ENCODE measurements around the gene CCDC148. TPM values are rescaled to one million over a fixed set of nuclear protein-coding genes. Genes with fewer than 3 reads are reported as not detected.

Gene CCDC148
- total RNA-seq, 1 donor from 2014 or later = 0.30 TPM

DNA sequence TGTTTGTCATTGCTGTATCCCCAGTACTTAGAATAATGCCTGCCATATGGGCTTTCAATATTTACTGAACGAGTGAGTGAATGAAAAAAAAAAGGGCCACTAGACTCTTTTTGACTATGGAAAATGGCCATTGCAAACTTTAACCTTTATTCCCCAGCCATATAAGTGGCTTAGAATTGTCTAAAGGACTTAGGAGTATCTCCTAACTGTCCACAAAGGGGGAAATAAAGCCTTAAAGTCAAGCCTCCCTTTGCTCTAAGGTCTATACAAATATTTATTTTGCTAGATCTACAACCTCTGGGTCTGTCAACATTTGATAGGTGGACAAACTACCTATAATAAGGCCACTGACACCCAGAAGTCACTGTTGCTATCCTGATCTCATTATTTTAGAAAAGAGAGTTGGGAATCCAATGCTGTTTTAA, 329.2 kb downstream of the CCDC148 start:
- intact Hi-C loops (cut with micrococcal nuclease) = no loop called here
- DNase-seq = no peak
- no peak overlapping the region for H3K4me3 ChIP-seq

DNA sequence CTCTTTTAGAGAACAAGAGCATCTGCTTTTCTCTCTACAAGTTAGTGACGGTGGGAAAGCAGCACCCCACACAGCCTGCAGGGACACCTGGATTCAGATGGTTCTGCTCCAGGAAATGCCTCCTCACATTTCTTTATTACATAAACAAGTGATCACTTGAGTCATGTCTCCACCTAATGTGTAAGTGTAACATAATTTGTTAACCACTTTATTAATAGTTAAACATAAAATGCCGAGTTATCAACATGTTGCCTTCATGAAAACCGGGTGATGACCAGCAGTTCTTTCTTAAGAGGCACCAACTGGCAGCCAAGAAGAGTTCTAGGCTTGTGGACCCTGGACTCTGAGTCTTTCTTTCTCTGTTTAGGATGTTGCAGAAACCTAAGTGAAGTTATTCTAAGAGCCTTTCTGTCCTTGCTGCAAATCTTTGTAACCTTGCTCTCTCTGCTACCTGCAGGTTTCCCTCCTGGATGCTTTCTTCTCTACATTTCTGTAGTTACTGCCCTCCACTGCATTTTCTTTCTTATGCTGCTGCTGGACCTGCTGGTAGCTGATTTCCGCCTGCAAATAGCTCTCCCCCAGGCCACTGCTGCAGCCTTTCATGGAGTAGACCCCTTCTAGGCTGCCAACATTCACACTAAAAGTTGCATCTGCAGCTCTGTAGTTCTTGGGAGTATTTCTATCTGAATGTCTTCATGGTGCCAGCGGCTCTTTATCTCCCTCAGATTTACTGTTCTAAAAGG, 330.6 kb downstream of the CCDC148 start:
- intact Hi-C loops (cut with micrococcal nuclease) = no loop called here
- Histone ChIP-seq H3K27ac (replicated peaks) (no peak overlapping the region), H3K9me3 (replicated peaks) (no peaks in the 10 kb centered on the region), H3K4me3 (no peak overlapping the region), H3K27me3 (ENCODE audit: low read depth) (no peaks in the 10 kb centered on the region), H3K4me1 (no peaks in the 10 kb centered on the region), H3K36me3 (no peaks in the 10 kb centered on the region)
- DNase-seq = no peak
- TF ChIP-seq, protein P1, sequence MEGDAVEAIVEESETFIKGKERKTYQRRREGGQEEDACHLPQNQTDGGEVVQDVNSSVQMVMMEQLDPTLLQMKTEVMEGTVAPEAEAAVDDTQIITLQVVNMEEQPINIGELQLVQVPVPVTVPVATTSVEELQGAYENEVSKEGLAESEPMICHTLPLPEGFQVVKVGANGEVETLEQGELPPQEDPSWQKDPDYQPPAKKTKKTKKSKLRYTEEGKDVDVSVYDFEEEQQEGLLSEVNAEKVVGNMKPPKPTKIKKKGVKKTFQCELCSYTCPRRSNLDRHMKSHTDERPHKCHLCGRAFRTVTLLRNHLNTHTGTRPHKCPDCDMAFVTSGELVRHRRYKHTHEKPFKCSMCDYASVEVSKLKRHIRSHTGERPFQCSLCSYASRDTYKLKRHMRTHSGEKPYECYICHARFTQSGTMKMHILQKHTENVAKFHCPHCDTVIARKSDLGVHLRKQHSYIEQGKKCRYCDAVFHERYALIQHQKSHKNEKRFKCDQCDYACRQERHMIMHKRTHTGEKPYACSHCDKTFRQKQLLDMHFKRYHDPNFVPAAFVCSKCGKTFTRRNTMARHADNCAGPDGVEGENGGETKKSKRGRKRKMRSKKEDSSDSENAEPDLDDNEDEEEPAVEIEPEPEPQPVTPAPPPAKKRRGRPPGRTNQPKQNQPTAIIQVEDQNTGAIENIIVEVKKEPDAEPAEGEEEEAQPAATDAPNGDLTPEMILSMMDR (IDR thresholded peaks at IDR 0.05; ENCODE audit: borderline replicate concordance) = no peak

More for the DNA sequence above, 329.2 kb downstream of the CCDC148 start:
- Histone ChIP-seq H3K27ac (replicated peaks) (no peak overlapping the region), H3K4me1 (no peaks in the 10 kb centered on the region), H3K27me3 (ENCODE audit: low read depth) (no peaks in the 10 kb centered on the region), H3K36me3 (no peaks in the 10 kb centered on the region), H3K9me3 (replicated peaks) (no peaks in the 10 kb centered on the region)
- TF ChIP-seq, protein P1 (IDR thresholded peaks at IDR 0.05; ENCODE audit: borderline replicate concordance) = no peak

DNA sequence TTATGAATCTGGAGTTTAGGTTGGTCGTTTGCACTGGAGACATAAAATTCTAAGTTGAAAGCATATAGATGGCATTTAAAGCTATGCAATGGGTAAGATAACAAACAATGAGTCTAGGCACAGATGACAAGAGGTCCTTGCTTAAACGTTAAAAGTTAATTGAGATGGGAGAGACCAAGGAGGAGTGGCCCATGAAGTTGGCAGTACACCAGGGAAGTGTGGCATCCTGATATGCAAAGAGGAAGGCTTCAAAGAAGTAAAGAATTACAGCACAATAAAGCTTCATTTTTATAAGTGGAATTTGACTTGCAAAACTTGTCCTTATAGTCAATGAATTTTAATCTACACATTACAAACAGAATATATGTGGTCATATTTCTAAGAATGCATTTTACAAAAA, 331.7 kb downstream of the CCDC148 start:
- intact Hi-C loops (cut with micrococcal nuclease) = no loop called here
- no peaks in the 10 kb centered on the region for H3K9me3 ChIP-seq (replicated peaks)
- H3K27me3 ChIP-seq (ENCODE audit: low read depth) = no peaks in the 10 kb centered on the region
- no peaks in the 10 kb centered on the region for H3K36me3 ChIP-seq
- no peak for DNase-seq
- TF ChIP-seq, protein P1 (IDR thresholded peaks at IDR 0.05; ENCODE audit: borderline replicate concordance) = no peak
- H3K27ac ChIP-seq (replicated peaks) = no peak overlapping the region
- no peaks in the 10 kb centered on the region for H3K4me1 ChIP-seq
- H3K4me3 ChIP-seq = no peak overlapping the region

Other genes with a start within 250 kb of the CCDC148 start
- 47.6 TPM for gene PKP4, start 199 bp upstream of the CCDC148 start, total RNA-seq

Measured in left ventricle myocardium inferior (tissue), 1 donor.